Breast epithelium (tissue), 4 donors: Measurements from ENCODE around the gene ZC3H14. TPM values are rescaled to one million over a fixed set of nuclear protein-coding genes. Genes with fewer than 3 reads are reported as not detected.

Source experiments
- DNase-seq, 2 donors: peaks; one replicate each; pipeline ENCODE4 v3.0.0-alpha.2; 2019; ENCODE audit warnings: low spot score in 2 of 2
- H3K27ac ChIP-seq, 2 donors: fragments of 200-600 bp; sonication (generic) in 1 of 2; one replicate each; pipeline ENCODE4 v1.5.1; 2016 to 2019; ENCODE audit warnings: mild to moderate bottlenecking in 1 of 2
- H3K27me3 ChIP-seq, 2 donors: fragments of 200-600 bp; sonication (generic) in 1 of 2; one replicate each; pipeline versions ENCODE4 v1.5.1 to v1.6.0; 2017 to 2019; ENCODE audit warnings: control low read depth in 1 of 2, mild to moderate bottlenecking in 1 of 2
- H3K36me3 ChIP-seq: fragments of 200-600 bp; one replicate; pipeline ENCODE4 v1.5.1; 2019
- H3K4me1 ChIP-seq, 2 donors: fragments of 200-600 bp; sonication (generic); one replicate each; pipeline ENCODE4 v1.5.1; 2016 to 2019; ENCODE audit warnings: control low read depth in 1 of 2
- H3K4me3 ChIP-seq, 3 donors: fragments of 200-600 bp; sonication (generic); 1 replicate in 2 of 3; 2 replicates in 1 of 3; pipeline ENCODE4 v1.5.1; 2016 to 2019; ENCODE audit warnings: mild to moderate bottlenecking in 3 of 3, moderate library complexity in 2 of 3
- H3K9me3 ChIP-seq, 2 donors: fragments of 200-600 bp; sonication (generic) in 1 of 2; one replicate each; pipeline ENCODE4 v1.5.1; 2016 to 2019; ENCODE audit warnings: control low read depth in 1 of 2
- POLR2A ChIP-seq: fragments of 450-650 bp; IDR thresholded peaks from one replicate; pipeline ENCODE4 v1.6.1; 2016; ENCODE audit warnings: antibody characterized with exemption, mild to moderate bottlenecking, moderate library complexity
- POLR2AphosphoS5 ChIP-seq, 3 donors: sonication (generic); formaldehyde crosslinking; IDR thresholded peaks; one replicate each; pipeline ENCODE4 v1.6.1; 2017; ENCODE audit warnings: antibody characterized with exemption in 3 of 3
- intact Hi-C: fragments of 100-400 bp; cut with DNase I; formaldehyde crosslinking; loops from one replicate; pipeline ENCODE4 v1.15.1; 2023; ENCODE audit warnings: low total_unique reads
- total RNA-seq, 3 donors: library from RNA; depleted of rRNA; stranded (reverse); fragments of >200 nt; gene quantifications; one replicate each; pipeline ENCODE4 v1.1.0, GENCODE V29; 2016
- TF ChIP-seq, protein P1 (sequence below), 3 donors: fragments of 450-650 bp; IDR thresholded peaks; one replicate each; pipeline ENCODE4 v1.5.1; 2016 to 2017; ENCODE audit warnings: antibody characterized with exemption in 3 of 3, mild to moderate bottlenecking in 3 of 3, moderate library complexity in 3 of 3

The ZC3H14 gene
- total RNA-seq, 3 donors from 2014 or later, result 75.7 to 102 (median 76.7) TPM

DNA sequence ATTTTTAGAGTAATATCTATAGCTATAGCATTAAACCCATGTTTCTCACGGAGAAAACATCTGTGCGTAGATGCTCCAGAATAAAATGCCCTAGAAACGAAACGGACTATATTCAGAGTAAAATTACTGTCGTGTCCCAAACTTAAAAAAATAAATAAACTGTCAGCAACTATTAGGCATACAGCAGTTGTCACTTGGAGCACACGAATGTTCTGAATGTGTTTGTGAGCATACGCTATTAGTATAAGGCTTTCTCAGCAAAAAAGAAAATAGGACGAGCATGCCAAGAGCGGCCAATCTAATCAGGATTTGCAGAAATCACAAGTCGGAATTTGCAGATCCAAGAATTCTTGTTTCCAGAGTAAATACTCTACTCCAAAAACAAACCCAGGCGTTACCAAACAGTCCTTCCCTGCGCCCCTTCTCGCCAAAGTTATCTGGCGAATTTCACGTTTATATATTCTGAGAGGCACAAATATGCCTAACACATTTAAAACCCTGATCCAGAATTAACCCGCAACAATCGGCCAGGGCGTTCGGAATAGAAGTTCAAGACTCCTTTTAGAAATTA is 8.9 kb upstream of the ZC3H14 start:
- no peak for DNase-seq
- no peak for TF ChIP-seq POLR2A
- TF ChIP-seq POLR2AphosphoS5 (IDR thresholded peaks at IDR 0.05), result no peak
- TF ChIP-seq, protein P1, sequence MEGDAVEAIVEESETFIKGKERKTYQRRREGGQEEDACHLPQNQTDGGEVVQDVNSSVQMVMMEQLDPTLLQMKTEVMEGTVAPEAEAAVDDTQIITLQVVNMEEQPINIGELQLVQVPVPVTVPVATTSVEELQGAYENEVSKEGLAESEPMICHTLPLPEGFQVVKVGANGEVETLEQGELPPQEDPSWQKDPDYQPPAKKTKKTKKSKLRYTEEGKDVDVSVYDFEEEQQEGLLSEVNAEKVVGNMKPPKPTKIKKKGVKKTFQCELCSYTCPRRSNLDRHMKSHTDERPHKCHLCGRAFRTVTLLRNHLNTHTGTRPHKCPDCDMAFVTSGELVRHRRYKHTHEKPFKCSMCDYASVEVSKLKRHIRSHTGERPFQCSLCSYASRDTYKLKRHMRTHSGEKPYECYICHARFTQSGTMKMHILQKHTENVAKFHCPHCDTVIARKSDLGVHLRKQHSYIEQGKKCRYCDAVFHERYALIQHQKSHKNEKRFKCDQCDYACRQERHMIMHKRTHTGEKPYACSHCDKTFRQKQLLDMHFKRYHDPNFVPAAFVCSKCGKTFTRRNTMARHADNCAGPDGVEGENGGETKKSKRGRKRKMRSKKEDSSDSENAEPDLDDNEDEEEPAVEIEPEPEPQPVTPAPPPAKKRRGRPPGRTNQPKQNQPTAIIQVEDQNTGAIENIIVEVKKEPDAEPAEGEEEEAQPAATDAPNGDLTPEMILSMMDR (IDR thresholded peaks at IDR 0.05), result no peak
- Histone ChIP-seq H3K27ac (peak overlapping the region; percentile 92 to 94), H3K27me3 (no peaks in the 10 kb centered on the region), H3K36me3 (no peaks in the 10 kb centered on the region), H3K4me1 (peaks cover 0 to 4% of the 10 kb centered on the region in 2 donors), H3K9me3 (no peaks in the 10 kb centered on the region), H3K4me3 (peak overlapping the region; percentile 68 to 90 (median 72))
- intact Hi-C loops, result no loop called here

DNA sequence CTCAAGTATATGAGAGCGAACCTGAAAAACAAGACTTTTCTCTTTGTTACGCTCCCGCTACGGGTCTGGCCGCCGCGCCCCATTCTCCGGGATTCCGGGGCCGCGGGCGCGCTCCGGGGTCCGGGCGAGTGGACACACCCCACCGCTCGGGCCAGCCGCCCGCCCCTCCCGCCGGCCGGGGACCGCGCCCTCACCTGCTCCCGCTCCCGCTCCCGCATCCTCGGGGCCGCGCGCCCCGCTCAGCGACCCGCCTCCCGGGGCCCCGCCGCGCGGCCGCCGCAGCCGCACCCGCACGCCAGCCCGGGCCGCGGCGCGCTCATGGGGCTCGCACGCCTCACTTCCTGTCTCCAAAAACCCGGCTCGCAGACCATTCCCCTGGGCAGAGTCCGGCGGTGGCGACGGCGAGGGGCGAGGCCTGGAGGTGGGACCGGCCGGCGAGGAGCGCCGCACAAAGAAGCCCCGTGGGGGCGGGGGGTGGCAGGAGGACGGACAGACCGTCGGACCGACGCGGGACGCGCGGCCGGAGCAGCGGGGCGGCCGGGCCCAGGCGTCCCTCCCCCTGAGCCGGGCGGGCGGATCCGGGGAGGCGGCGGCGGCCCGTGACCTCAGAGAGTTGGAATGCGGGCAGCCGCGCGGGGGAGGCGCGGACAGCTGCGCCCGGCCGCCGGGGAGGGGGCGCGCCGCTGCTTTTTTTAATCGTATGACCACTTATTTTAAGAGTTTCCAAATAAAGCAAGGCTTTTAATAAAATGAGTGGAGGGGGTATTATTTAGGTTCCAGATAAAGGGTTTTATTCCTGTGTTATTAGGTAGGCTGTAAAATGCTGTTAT is 8.2 kb upstream of the ZC3H14 start, which contains the start of gene PTPN21:
Gene PTPN21, minus strand, starts transcription at position 551 of the 830 bp plus-strand sequence. CDS start 4,590 bp downstream, outside the sequence.
- Histone ChIP-seq H3K9me3 (no peaks in the 10 kb centered on the region), H3K4me3 (peak within 1 kb of the TSS; percentile 68 to 90 (median 72)), H3K4me1 (peaks cover 0 to 4% of the 10 kb centered on the region in 2 donors), H3K27me3 (no peaks in the 10 kb centered on the region), H3K36me3 (no peaks in the 10 kb centered on the region), H3K27ac (peak within 1 kb of the TSS; percentile 92 to 94)
- no peak for TF ChIP-seq POLR2A
- TF ChIP-seq, protein P1 (IDR thresholded peaks at IDR 0.05), result no peak
- TF ChIP-seq POLR2AphosphoS5 (IDR thresholded peaks at IDR 0.05), result peak; percentile 53 to 74 (median 60)
- peak; percentile 60 to 79 for DNase-seq
- intact Hi-C loops, result no loop called here

DNA sequence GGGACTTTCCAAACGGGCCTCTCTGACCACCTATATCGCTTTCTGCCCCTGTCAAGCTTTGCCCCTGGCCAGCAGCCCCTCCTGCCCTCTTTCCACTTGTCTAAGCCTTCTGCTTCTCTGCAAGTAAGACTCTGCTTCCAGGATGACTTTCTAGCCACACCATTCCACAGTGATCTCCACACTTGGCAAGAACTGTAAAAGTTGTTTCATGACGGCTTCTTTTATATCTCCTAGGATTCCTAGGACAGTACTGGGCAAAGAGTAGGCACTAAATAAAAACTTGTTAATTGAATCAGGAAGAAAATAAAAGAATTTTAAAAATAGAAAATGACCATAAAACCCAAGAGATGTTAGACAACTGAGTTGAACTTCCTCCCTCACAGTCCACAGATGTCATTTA is 6.3 kb upstream of the ZC3H14 start:
- Histone ChIP-seq H3K27ac (no peak overlapping the region), H3K27me3 (no peaks in the 10 kb centered on the region), H3K9me3 (no peaks in the 10 kb centered on the region), H3K36me3 (no peaks in the 10 kb centered on the region), H3K4me3 (no peak overlapping the region), H3K4me1 (peaks cover 0 to 4% of the 10 kb centered on the region in 2 donors)
- TF ChIP-seq POLR2AphosphoS5 (IDR thresholded peaks at IDR 0.05) (no peak), POLR2A (no peak)
- TF ChIP-seq, protein P1 (IDR thresholded peaks at IDR 0.05), result no peak
- intact Hi-C loops, result no loop called here
- DNase-seq, result no peak

DNA sequence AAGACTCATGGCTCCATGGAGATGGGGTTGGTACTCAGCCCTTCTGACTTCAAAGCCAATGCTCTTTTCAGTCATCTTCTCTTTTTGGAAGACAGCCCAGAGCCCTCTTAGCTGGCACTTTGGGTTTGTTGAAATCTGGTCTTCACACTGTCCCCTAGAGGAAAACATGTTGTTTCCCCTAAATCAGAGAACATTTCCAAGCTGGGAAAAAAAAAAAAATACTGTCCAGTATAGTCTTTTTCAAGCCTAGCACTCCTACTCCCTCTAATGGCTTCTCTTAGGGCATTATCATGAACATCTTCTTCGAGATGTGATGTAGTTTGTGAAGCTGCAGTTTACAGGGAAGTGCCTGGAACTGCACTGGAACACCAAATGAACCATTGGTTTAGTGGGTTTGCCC is 3.0 kb upstream of the ZC3H14 start:
- Histone ChIP-seq H3K9me3 (no peaks in the 10 kb centered on the region), H3K27me3 (no peaks in the 10 kb centered on the region), H3K4me1 (no peaks in the 10 kb centered on the region), H3K36me3 (no peaks in the 10 kb centered on the region), H3K27ac (no peak overlapping the region), H3K4me3 (no peak overlapping the region)
- no peak for DNase-seq
- intact Hi-C loops, result no loop called here
- TF ChIP-seq, protein P1 (IDR thresholded peaks at IDR 0.05), result peak in 1 of 3 donors; percentile 18
- no peak for TF ChIP-seq POLR2A

DNA sequence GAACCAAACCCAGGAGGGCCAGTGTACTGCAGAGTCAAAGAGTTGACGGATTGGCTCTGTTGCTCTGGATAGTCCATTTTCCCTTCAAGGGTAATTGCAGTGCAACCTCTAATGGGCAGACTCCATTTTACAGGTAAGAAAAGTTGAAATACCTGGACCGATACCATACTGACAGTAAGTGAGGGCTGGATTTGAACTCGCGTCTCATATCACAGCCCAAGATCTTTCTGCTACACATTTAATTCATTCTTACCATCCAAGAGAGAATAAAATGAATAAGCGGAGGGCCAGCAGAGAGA is 356 bp upstream of the ZC3H14 start:
- Histone ChIP-seq H3K27me3 (no peaks in the 10 kb centered on the region), H3K27ac (peak overlapping the region; percentile 87 to 97), H3K9me3 (no peaks in the 10 kb centered on the region), H3K36me3 (no peaks in the 10 kb centered on the region), H3K4me3 (peak overlapping the region; percentile 73 to 98 (median 77)), H3K4me1 (no peaks in the 10 kb centered on the region)
- intact Hi-C loops, result no loop called here
- no peak for TF ChIP-seq POLR2AphosphoS5 (IDR thresholded peaks at IDR 0.05)
- no peak for TF ChIP-seq POLR2A
- TF ChIP-seq, protein P1 (IDR thresholded peaks at IDR 0.05), result no peak
- no peak for DNase-seq
